NB4 (cell line): Measurements from ENCODE around the gene COX7A2.

Experiments used
- DNase-seq: peaks from one replicate; pipeline ENCODE4 v3.0.0; 2010; ENCODE audit warnings: low read depth
- H3K4me3 ChIP-seq: one replicate; pipeline ENCODE4 v1.5.1; 2011; ENCODE audit warnings: mild to moderate bottlenecking, low read depth, low read length, moderate library complexity
- MYC ChIP-seq: IDR thresholded peaks from 2 replicates; pipeline ENCODE4 v1.6.1; 2011; ENCODE audit warnings: low read depth, low read length
- POLR2A ChIP-seq: IDR thresholded peaks from 2 replicates; pipeline ENCODE4 v1.6.1; 2011; ENCODE audit warnings: mild to moderate bottlenecking; ENCODE audit not compliant: insufficient read length; ENCODE audit errors: extremely low read depth
- TF ChIP-seq, protein P1 (sequence below): IDR thresholded peaks from one replicate; pipeline ENCODE4 v1.5.1; 2012; ENCODE audit warnings: low read depth, low read length
- TF ChIP-seq, protein P2 (sequence below): IDR thresholded peaks from 2 replicates; pipeline ENCODE4 v1.6.1; 2011; ENCODE audit warnings: low read depth, low read length

The COX7A2 gene

DNA sequence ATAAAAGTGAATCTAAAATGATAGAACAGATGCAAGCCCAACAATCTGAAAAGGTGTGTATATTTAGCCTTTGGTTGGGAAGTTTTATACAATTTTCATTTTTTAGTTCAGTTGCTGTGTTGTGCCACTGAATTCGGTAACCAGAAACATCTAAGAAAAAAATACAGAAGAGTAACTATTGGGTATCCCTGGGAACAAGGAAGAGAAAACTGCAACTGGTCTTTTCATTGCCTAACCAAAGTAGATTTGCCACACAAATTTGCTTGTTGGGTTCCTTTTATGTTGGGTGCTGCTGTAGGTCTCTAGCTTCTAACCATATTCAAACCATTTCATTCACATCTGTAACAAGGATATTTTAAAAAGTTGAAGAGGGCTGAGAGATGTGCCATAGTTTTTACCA is 43.8 kb upstream of the COX7A2 start:
- no peak for DNase-seq
- no peak overlapping the region for H3K4me3 ChIP-seq
- TF ChIP-seq POLR2A = no peak

DNA sequence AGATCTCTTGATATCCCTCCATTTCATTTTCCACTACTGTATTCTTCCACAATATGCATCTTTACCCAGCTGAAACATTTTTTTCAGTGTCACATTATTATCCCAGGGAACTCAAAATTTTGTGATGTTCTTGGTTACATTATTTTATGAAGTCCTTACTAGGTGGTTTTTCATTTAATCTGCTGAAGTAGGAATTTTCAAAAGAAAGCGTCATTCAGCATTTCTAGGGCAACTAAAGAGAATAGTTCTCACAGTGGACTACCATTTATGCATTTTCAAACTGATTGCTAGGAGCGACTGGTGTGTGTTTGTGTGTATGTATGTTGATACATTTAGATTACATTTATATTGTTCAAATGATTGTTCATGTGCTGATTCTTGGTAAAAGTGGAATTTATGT is 43.4 kb upstream of the COX7A2 start:
- no peak overlapping the region for H3K4me3 ChIP-seq
- TF ChIP-seq, protein P1, sequence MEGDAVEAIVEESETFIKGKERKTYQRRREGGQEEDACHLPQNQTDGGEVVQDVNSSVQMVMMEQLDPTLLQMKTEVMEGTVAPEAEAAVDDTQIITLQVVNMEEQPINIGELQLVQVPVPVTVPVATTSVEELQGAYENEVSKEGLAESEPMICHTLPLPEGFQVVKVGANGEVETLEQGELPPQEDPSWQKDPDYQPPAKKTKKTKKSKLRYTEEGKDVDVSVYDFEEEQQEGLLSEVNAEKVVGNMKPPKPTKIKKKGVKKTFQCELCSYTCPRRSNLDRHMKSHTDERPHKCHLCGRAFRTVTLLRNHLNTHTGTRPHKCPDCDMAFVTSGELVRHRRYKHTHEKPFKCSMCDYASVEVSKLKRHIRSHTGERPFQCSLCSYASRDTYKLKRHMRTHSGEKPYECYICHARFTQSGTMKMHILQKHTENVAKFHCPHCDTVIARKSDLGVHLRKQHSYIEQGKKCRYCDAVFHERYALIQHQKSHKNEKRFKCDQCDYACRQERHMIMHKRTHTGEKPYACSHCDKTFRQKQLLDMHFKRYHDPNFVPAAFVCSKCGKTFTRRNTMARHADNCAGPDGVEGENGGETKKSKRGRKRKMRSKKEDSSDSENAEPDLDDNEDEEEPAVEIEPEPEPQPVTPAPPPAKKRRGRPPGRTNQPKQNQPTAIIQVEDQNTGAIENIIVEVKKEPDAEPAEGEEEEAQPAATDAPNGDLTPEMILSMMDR = no peak
- TF ChIP-seq MYC (no peak), POLR2A (no peak)
- TF ChIP-seq, protein P2, sequence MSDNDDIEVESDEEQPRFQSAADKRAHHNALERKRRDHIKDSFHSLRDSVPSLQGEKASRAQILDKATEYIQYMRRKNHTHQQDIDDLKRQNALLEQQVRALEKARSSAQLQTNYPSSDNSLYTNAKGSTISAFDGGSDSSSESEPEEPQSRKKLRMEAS = no peak
- no peak for DNase-seq

DNA sequence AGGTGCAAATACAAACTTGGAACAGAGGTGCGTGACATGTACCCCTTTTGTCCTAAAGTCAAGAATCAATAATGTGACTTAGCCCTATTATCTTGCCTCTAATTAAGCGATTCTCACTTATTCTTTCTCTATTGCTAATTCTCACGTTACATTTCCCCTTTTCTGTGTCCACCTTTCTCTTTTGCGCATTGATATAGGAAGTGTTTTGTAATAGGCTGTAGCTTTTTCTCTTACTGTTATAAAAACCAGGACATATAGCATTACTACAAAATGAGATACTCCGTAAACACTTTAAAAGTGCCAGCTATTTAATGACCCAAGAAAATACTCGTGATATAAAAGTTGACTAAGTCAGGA is 41.7 kb upstream of the COX7A2 start:
- DNase-seq = peak; percentile 56
- peak overlapping the region; percentile 96 for H3K4me3 ChIP-seq
- TF ChIP-seq MYC (no peak), POLR2A (no peak)
- TF ChIP-seq, protein P2 = no peak
- TF ChIP-seq, protein P1 = no peak

DNA sequence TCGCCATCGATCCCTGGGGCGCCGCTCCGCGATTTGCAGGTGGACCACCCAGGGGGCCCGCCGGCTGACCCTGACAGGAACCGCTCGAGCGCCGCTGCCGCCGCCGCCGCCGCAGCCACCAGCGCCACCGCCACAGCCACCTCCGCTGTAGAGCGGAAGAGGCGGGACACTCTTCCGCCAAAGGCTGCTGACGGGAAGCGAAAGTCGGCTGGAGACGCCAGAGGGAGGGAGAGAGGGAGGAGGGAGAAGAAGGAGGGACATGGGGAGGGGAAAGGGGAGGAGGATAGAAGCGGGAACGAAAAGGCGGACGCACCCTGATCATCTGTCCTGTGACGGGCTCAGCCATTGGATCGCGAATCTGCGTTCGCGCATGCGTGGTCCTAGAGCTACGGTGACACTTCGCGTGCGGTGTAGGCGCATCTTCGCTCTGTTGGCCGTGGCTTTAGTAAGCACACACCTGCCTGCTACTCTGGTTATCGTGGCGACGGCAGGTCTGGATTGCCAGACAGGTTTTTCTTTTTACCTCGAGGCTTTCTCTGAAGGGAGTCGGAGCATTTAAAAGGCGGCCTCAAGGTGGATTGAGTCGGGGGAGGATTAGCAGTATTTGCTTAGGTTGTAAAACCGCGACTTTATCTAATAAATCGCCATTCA is 41.2 kb upstream of the COX7A2 start, which contains the start of gene TMEM30A:
TMEM30A (minus strand) TSS at position 161 of the 651 bp plus-strand sequence; CDS start at position 7, 154 bp downstream.
- H3K4me3 ChIP-seq = peak within 1 kb of the TSS; percentile 96
- peak; percentile 99 for DNase-seq
- TF ChIP-seq POLR2A = peak; percentile 88
- TF ChIP-seq, protein P2 = peak; percentile 81; the same call in 1 of the 2 replicates
- TF ChIP-seq, protein P1 = no peak
- TF ChIP-seq MYC = 0 out of 2 replicates have a peak, but pooled peaks have one; percentile 48

DNA sequence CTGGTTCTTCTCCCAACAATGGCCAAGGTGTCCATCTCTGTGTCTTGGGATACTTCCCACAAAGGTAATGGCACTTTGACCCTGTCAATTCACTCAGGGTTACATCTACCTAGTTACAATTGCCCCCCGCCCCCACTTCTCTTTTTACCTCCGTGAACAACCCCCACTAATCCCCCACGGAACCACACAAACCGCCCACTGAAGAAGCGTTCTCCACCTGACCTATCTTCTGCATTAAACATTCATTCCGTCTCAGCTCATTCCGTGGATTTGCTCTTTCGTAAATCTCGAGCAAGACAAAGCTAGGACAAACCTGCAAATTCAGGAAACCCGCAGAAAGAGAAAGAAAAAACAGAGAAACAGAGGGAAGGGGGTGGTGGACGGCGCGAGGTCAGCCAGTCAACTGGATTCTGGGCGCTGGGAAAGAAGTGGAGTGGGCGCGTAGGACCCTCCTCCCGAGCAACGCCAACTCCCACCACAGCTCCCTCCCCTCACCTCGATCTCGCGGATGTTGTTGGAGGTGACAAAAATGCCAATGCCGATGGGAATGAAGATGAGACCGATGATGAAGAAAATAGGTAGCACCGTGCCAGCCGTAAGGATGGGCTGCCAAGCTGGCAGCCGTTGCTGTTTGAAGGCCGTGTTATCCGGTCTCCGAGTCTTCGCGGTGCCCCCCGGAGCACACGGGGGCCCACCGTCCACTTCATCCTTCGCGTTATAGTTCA is 40.5 kb upstream of the COX7A2 start:
- DNase-seq = peak; percentile 33
- TF ChIP-seq, protein P1 = no peak
- no peak for TF ChIP-seq MYC
- TF ChIP-seq POLR2A = no peak
- TF ChIP-seq, protein P2 = no peak
- peak overlapping the region; percentile 93 for H3K4me3 ChIP-seq

DNA sequence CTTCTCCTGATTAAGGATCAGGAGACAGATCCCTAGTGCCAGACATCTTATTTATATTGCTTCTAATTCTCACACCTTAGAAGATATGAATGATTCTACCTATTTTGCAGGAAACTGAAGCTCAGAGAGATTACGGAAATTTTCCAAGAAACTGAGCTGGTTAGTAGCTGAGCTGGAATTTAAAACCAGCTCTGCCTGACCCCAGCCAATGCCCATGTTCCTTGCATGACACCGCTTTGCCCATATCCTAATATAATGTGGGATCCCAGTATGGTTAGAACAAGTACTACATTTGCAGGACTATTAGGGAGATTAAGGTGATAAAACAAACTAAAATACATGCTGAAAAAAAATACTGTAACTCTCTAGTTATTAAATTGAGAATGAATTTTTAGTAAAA is 39.1 kb upstream of the COX7A2 start:
- H3K4me3 ChIP-seq = peak overlapping the region; percentile 93
- TF ChIP-seq MYC (no peak), POLR2A (no peak)
- TF ChIP-seq, protein P1 = no peak
- TF ChIP-seq, protein P2 = no peak

More for the DNA sequence above, 39.1 kb upstream of the COX7A2 start:
- DNase-seq = no peak
